MG63 (cell line): ENCODE measurements around the gene SHISA8. TPM values are rescaled to one million over a fixed set of nuclear protein-coding genes. Genes with fewer than 3 reads are reported as not detected.
A peak's percentile ranks its signal among the peaks of the same experiment; 100 is the strongest.

Experiments used
- DNase-seq: peaks from one replicate; pipeline ENCODE4 v3.0.0-alpha.2; 2020
- H3K27me3 ChIP-seq: fragments of 250-450 bp; sonication (Bioruptor Pico); 2 replicates; pipeline ENCODE4 v1.5.1; 2020; ENCODE audit warnings: mild to moderate bottlenecking, moderate library complexity
- H3K36me3 ChIP-seq: fragments of 250-450 bp; sonication (Bioruptor Pico); 2 replicates; pipeline ENCODE4 v1.5.1; 2020; ENCODE audit warnings: mild to moderate bottlenecking, moderate library complexity
- H3K4me3 ChIP-seq: fragments of 250-450 bp; sonication (Bioruptor Pico); 2 replicates; pipeline ENCODE4 v1.5.1; 2020; ENCODE audit warnings: mild to moderate bottlenecking, moderate library complexity
- H3K9me3 ChIP-seq: fragments of 250-450 bp; sonication (Bioruptor Pico); 2 replicates; pipeline ENCODE4 v1.5.1; 2020; ENCODE audit warnings: mild to moderate bottlenecking, moderate library complexity
- total RNA-seq: library from RNA; depleted of rRNA; stranded (reverse); fragments of >200 nt; shearing (Covaris generic); gene quantifications from 2 replicates; pipeline ENCODE4 v1.2.3, GENCODE V29; 2014; ENCODE audit warnings: low replicate concordance

The SHISA8 gene
- total RNA-seq, 1 experiment from 2014 or later = not detected

- DNase-seq = no peak
- Histone ChIP-seq H3K4me3 (no peak overlapping the region), H3K36me3 (peaks cover 70% of the 10 kb centered on the region)
These were observed 25.3 kb upstream of the SHISA8 start for GRCh38 chr22:41939981-41940831.

GRCh38 chr22:41936894-41937169, 22.0 kb upstream of the SHISA8 start:
- H3K36me3 ChIP-seq = peaks cover 42% of the 10 kb centered on the region
- H3K27me3 ChIP-seq = no peaks in the 10 kb centered on the region
- DNase-seq = no peak
- H3K9me3 ChIP-seq = no peaks in the 10 kb centered on the region
- no peak overlapping the region for H3K4me3 ChIP-seq

More at GRCh38 chr22:41939981-41940831, 25.3 kb upstream of the SHISA8 start:
- Histone ChIP-seq H3K27me3 (no peaks in the 10 kb centered on the region), H3K9me3 (no peaks in the 10 kb centered on the region)

DNA sequence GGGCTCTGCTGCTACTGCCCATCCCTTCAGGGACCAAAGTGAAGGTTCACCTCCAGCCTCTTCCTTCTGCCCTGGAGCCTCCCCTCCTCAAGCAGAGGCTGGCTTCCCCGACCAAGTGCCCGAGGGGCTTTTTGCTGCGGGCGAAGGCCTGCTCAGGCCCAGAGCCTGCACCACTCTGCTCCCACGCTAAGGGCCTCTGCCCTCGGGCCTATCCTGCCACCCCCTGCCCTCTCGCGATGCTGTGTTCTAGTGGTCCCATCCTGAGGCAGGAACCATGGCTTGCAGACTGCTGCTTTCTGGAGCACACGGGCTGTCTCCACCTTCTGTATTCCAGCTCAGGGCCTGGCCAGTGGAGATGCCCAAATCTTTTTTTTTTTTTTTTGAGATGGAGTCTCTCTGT, 20.6 kb upstream of the SHISA8 start:
- Histone ChIP-seq H3K27me3 (no peaks in the 10 kb centered on the region), H3K4me3 (no peak overlapping the region), H3K36me3 (peaks cover 30% of the 10 kb centered on the region), H3K9me3 (no peaks in the 10 kb centered on the region)
- no peak for DNase-seq

- DNase-seq = no peak
- H3K4me3 ChIP-seq = no peak overlapping the region
- no peaks in the 10 kb centered on the region for H3K27me3 ChIP-seq
- H3K36me3 ChIP-seq = peaks cover 25% of the 10 kb centered on the region
- H3K9me3 ChIP-seq = no peaks in the 10 kb centered on the region
These were observed 20.1 kb upstream of the SHISA8 start for GRCh38 chr22:41935015-41935351.

DNA sequence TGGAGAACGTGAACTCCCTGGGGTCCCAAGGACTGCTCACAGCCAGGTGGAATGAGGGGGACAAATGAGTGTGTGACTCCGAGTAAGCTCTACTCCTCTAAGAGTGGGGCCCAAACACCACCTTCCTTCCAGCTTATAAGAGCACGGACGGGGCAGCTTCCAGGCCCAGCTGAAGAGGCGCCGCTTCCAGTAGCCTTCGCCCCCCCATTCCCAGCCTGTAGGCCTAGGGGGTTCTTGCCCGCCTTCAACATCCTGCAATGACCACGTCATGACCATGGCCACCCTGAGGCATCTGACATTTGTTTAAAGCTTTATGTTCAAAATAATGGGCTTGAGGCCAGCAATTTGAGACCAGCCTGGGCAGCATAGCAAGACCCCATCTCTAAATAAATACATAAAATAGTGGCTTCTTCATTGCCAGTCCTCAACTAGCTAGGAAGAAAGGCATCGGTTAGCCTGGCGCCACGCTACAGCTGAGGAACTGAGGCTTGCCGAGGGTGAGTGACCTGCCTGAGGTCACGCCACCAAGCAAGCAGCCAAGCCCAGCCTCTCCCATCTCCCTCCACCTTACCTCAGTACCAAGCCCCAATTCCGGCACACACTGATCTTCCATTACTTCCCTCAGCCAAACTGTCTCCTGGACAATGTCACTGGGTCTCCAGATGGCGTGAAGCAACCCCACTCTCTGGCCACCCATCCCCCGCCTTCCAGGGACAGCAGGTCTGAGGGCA, 19.6 kb upstream of the SHISA8 start:
- H3K9me3 ChIP-seq = no peaks in the 10 kb centered on the region
- no peak overlapping the region for H3K4me3 ChIP-seq
- no peaks in the 10 kb centered on the region for H3K27me3 ChIP-seq
- DNase-seq = no peak
- peaks cover 23% of the 10 kb centered on the region for H3K36me3 ChIP-seq

DNA sequence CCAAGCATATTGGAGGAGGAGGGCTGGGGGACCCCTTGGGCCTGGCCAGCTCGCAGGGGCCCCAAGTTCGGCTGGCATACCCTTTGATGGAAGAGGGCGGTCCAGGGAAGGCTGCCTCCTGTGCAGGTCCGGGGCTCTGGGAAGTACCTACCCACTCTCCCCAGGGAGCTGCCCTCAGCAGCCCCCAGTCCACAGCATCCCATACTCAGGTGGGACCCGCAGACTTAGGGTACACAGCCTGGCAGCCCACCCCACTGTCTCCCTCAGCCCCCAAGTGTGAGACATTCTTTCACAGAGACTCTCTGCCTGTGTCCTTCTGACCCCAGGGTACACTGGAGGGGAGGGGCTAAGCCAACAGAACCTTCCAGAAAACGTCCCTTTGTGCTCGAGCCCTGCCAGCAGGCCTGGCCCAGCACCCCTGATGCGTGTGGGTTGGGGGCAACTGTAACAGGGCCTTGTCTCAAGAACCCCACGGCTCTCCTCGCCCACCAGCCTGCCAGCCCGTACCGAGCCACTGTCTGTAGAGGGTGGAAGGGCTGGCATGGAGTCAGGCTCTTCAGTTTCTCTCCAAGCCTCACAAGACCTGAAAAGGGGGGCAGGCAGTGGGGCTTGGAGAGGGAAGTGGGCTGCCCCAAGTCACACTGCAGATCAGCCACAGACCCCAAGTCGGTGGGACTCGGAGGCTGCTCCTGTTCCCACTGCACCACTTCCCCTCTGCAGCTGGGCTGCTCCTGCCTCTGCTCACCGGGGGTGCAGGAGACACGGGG, 18.7 kb upstream of the SHISA8 start:
- DNase-seq = no peak
- no peak overlapping the region for H3K4me3 ChIP-seq
- H3K27me3 ChIP-seq = no peaks in the 10 kb centered on the region
- H3K9me3 ChIP-seq = no peaks in the 10 kb centered on the region
- H3K36me3 ChIP-seq = peaks cover 15% of the 10 kb centered on the region

GRCh38 chr22:41932353-41932752, 17.5 kb upstream of the SHISA8 start:
- no peak for DNase-seq
- Histone ChIP-seq H3K27me3 (no peaks in the 10 kb centered on the region), H3K9me3 (no peaks in the 10 kb centered on the region)

DNA sequence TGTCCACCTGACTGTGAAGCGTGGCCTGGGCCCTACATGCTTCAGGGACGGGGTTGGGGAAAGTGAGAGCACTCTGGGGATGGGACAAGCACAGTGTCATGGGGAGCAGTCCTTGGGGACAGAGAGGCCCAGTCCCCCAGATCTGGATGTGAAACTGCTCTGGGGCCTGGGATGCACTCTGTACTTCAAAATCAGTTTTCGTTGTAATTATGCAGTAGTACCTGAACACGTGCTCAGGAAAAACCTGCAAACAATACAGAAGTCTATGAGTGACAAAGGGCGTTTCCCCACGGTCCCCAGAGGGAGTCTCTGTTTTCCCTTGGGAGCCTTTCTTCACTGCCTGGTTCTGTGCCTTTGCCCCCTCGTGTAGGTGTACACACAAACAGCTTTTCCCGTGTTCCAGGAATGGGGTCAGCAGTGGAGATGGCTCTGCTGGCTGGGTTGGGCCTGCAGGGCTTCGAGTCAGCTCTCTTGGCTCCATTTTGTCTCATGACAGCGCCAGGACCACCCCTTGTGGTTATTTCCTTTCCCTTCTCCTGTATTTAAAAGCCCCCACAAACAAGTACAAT, 16.9 kb upstream of the SHISA8 start:
- Histone ChIP-seq H3K36me3 (peaks cover 6% of the 10 kb centered on the region; the same call in 1 of the 2 replicates), H3K27me3 (no peaks in the 10 kb centered on the region), H3K9me3 (no peaks in the 10 kb centered on the region), H3K4me3 (no peak overlapping the region)
- DNase-seq = no peak

More at GRCh38 chr22:41932353-41932752, 17.5 kb upstream of the SHISA8 start:
- Histone ChIP-seq H3K4me3 (no peak overlapping the region), H3K36me3 (peaks cover 10% of the 10 kb centered on the region)

DNA sequence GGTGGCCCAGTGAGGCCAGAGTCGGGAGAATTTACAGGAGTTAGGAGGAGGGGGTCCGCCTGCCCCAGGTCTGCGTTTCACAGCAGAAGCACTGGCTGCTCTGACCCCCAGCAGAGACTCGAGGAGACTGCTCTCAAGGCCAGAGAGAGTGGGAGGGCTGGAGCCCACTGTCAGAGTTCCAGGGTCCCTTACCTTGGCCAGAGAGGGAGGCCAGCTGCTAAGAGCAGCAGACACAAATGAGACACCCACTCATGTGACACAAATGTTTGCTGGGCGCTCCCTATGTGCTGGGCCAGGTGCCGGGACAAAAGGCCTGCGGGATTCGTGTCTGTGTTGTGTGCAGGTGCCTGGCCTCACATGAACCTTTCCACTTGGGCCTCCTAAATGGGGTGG, 14.5 kb upstream of the SHISA8 start:
- Histone ChIP-seq H3K27me3 (no peaks in the 10 kb centered on the region), H3K4me3 (no peak overlapping the region), H3K9me3 (no peaks in the 10 kb centered on the region), H3K36me3 (no peaks in the 10 kb centered on the region)
- no peak for DNase-seq

GRCh38 chr22:41928593-41929417, 13.9 kb upstream of the SHISA8 start:
- Histone ChIP-seq H3K36me3 (no peaks in the 10 kb centered on the region), H3K4me3 (no peak overlapping the region)
- no peak for DNase-seq

DNA sequence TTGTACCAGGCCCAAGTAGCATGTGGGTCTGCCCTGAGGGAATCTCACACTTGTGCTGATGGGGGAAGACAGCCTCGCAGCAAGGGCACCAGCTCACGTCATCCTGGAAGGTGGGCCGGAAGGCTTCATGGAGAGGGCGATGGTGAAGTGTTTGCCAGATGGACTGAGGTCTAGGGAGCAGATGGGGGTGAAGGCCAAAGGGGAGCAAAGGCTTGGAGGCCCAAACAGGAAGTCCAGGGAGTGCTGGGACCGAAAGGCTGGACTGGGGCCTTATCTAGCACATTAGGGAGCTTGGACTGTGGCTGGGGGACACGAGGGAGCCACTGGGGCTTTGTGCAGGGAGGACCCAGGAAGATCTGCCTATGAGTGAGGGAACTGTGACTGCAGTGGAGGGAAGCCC, 12.9 kb upstream of the SHISA8 start:
- H3K36me3 ChIP-seq = no peaks in the 10 kb centered on the region
- no peak overlapping the region for H3K4me3 ChIP-seq
- no peak for DNase-seq

More at GRCh38 chr22:41928593-41929417, 13.9 kb upstream of the SHISA8 start:
- no peaks in the 10 kb centered on the region for H3K9me3 ChIP-seq
- H3K27me3 ChIP-seq = no peaks in the 10 kb centered on the region

GRCh38 chr22:41925783-41926460, 11.0 kb upstream of the SHISA8 start:
- no peaks in the 10 kb centered on the region for H3K36me3 ChIP-seq
- H3K27me3 ChIP-seq = no peaks in the 10 kb centered on the region
- no peaks in the 10 kb centered on the region for H3K9me3 ChIP-seq
- peak; percentile 43 for DNase-seq
- H3K4me3 ChIP-seq = no peak overlapping the region

More for the DNA sequence above, 12.9 kb upstream of the SHISA8 start:
- Histone ChIP-seq H3K9me3 (no peaks in the 10 kb centered on the region), H3K27me3 (no peaks in the 10 kb centered on the region)

- no peak for DNase-seq
- H3K27me3 ChIP-seq = no peaks in the 10 kb centered on the region
- H3K36me3 ChIP-seq = no peaks in the 10 kb centered on the region
- H3K9me3 ChIP-seq = no peaks in the 10 kb centered on the region
- no peak overlapping the region for H3K4me3 ChIP-seq
These were observed 8.9 kb upstream of the SHISA8 start for GRCh38 chr22:41923595-41924276.

DNA sequence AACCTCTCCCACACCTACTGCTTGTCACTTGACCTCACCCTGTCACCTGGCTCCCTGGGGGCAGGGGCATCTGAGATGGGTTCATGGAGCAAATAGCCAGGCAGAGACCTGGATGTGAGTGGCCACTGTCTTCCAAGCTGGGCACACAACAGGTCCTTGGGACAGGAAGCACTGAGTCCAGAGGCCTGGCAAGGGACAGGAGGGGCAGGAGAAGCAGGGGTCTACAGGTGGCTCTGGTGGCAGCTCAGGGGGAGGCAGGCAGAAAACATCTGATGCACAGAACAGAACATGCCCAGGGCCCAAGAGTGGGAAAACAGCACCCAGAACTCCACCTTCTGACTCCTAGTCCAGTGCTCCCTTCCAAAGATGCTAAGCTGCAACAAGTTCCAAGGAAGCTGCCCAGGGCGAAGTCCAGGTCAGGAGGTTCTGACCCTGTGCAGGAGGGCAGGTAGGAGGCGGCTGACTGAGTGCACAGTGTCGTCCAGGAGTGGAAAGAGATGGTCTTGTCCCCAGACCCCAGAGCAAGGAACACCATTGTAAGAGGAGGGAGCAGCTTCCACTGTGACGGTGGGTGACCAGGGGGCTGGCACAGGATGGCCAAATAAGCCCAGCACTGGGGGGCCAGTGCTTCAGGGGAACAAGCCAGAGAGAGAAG, 8.2 kb upstream of the SHISA8 start:
- no peaks in the 10 kb centered on the region for H3K36me3 ChIP-seq
- no peaks in the 10 kb centered on the region for H3K9me3 ChIP-seq
- H3K4me3 ChIP-seq = no peak overlapping the region
- H3K27me3 ChIP-seq = no peaks in the 10 kb centered on the region
- DNase-seq = no peak

DNA sequence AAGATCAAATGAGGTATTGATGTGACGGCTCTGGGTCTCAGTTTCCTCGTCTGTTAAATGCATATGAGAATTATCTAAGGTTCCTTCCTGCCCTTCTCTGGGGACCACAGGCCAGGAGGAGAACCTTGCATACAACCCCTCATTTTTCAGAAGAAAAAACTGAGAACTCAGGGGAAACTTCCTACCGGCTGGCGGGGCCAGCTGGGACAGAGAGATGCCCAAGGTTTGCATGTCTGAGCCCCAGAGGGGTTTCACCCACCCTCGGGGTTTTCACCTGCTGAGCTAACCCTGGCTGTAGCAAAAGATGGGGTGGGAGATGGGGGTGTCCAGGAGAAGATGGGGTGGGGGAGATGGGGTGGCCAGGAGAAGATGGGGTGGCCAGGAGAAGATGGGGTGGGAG, 7.5 kb upstream of the SHISA8 start:
- H3K27me3 ChIP-seq = no peaks in the 10 kb centered on the region
- no peaks in the 10 kb centered on the region for H3K36me3 ChIP-seq
- no peak for DNase-seq
- no peak overlapping the region for H3K4me3 ChIP-seq
- no peaks in the 10 kb centered on the region for H3K9me3 ChIP-seq
